Cardiac muscle cell (in vitro differentiated cells and primary cell): ENCODE data around the gene ADGRB2. TPM values are rescaled to one million over a fixed set of nuclear protein-coding genes. Genes with fewer than 3 reads are reported as not detected.
A peak's percentile ranks its signal among the peaks of the same experiment; 100 is the strongest.

Experiments used
- DNase-seq, 2 donors: peaks; one replicate each; pipeline versions ENCODE4 v3.0.0 to v3.0.0-alpha.2; 2010 to 2017; ENCODE audit warnings: low read depth in 1 of 2, low spot score in 1 of 2
- H3K27ac ChIP-seq: fragments of 200-600 bp; sonication (generic); 2 replicates; pipeline ENCODE4 v1.5.1; 2016
- H3K27me3 ChIP-seq: fragments of 200-600 bp; sonication (generic); 2 replicates; pipeline ENCODE4 v1.6.0; 2016; ENCODE audit warnings: control low read depth
- H3K36me3 ChIP-seq: fragments of 200-600 bp; sonication (generic); 2 replicates; pipeline ENCODE4 v1.5.1; 2016; ENCODE audit warnings: control low read depth
- H3K4me1 ChIP-seq: fragments of 200-600 bp; sonication (generic); 2 replicates; pipeline ENCODE4 v1.8.1; 2017; ENCODE audit warnings: low read depth, mild to moderate bottlenecking, mixed run types
- H3K4me3 ChIP-seq: fragments of 200-600 bp; sonication (generic); 2 replicates; pipeline ENCODE4 v1.5.1; 2016; ENCODE audit warnings: mild to moderate bottlenecking
- H3K9me3 ChIP-seq: fragments of 200-600 bp; sonication (generic); 2 replicates; pipeline ENCODE4 v1.5.1; 2017; ENCODE audit warnings: low read depth, mild to moderate bottlenecking, control low read depth
- CTCF ChIP-seq: IDR thresholded peaks from 2 replicates; pipeline ENCODE4 v1.5.1; 2012; ENCODE audit warnings: low read depth, mild to moderate bottlenecking, low read length
- polyA plus RNA-seq: library from polyadenylated mRNA; unstranded; fragments of >200 nt; fragmentation: Nextera tagmentation; extraction: Ambion mirVana; gene quantifications from 2 replicates; pipeline ENCODE4 v1.2.1, GENCODE V29; 2016
- total RNA-seq: library from RNA; depleted of rRNA; stranded (reverse); fragments of >200 nt; gene quantifications from 2 replicates; pipeline ENCODE4 v1.2.3, GENCODE V29; 2016

ADGRB2 gene
- total and polyA plus RNA-seq, 2 experiments from 2014 or later = 95.0 to 309 TPM

GRCh38 chr1:31701091-31701736 is 62.9 kb downstream of the ADGRB2 start:
- Histone ChIP-seq H3K4me3 (no peak overlapping the region), H3K27ac (no peak overlapping the region)

GRCh38 chr1:31700468-31701090 is 63.6 kb downstream of the ADGRB2 start:
- no peaks in the 10 kb centered on the region for H3K9me3 ChIP-seq
- H3K27me3 ChIP-seq = no peaks in the 10 kb centered on the region
- no peak for TF ChIP-seq CTCF
- no peaks in the 10 kb centered on the region for H3K36me3 ChIP-seq
- peaks cover 19% of the 10 kb centered on the region for H3K4me1 ChIP-seq
- H3K4me3 ChIP-seq = no peak overlapping the region
- no peak for DNase-seq
- no peak overlapping the region for H3K27ac ChIP-seq

More at GRCh38 chr1:31701091-31701736, 62.9 kb downstream of the ADGRB2 start:
- Histone ChIP-seq H3K4me1 (peaks cover 19% of the 10 kb centered on the region), H3K9me3 (no peaks in the 10 kb centered on the region), H3K36me3 (no peaks in the 10 kb centered on the region), H3K27me3 (no peaks in the 10 kb centered on the region)
- no peak for TF ChIP-seq CTCF
- peak in 1 of 2 donors; percentile 99 for DNase-seq

- Histone ChIP-seq H3K4me3 (no peak overlapping the region), H3K27ac (no peak overlapping the region), H3K27me3 (no peaks in the 10 kb centered on the region), H3K4me1 (peaks cover 16% of the 10 kb centered on the region), H3K36me3 (no peaks in the 10 kb centered on the region), H3K9me3 (no peaks in the 10 kb centered on the region)
- TF ChIP-seq CTCF = no peak
- no peak for DNase-seq
These were observed 64.7 kb downstream of the ADGRB2 start for GRCh38 chr1:31699341-31699891.

GRCh38 chr1:31697369-31697984 is 66.7 kb downstream of the ADGRB2 start:
- no peak for TF ChIP-seq CTCF
- Histone ChIP-seq H3K9me3 (no peaks in the 10 kb centered on the region), H3K27ac (no peak overlapping the region), H3K27me3 (no peaks in the 10 kb centered on the region), H3K4me3 (no peak overlapping the region), H3K4me1 (peaks cover 7% of the 10 kb centered on the region), H3K36me3 (no peaks in the 10 kb centered on the region)
- DNase-seq = no peak

GRCh38 chr1:31696242-31696641 is 67.9 kb downstream of the ADGRB2 start:
- DNase-seq = no peak
- Histone ChIP-seq H3K4me3 (no peak overlapping the region), H3K9me3 (no peaks in the 10 kb centered on the region), H3K4me1 (peaks cover 7% of the 10 kb centered on the region), H3K27me3 (no peaks in the 10 kb centered on the region), H3K27ac (no peak overlapping the region), H3K36me3 (no peaks in the 10 kb centered on the region)
- no peak for TF ChIP-seq CTCF
